GM12878 (cell line): ENCODE results near the gene PITPNC1. TPM values are rescaled to one million over a fixed set of nuclear protein-coding genes. Genes with fewer than 3 reads are reported as not detected.
A peak's percentile ranks its signal among the peaks of the same experiment; 100 is the strongest.

Experiments
- ATAC-seq: fragments of 200-7000 bp; cut with Tn5 transposase; 3 replicates; pipeline ENCODE4 v1.9.1; 2020; ENCODE audit warnings: mild to moderate bottlenecking, moderate library complexity
- BruUV-seq: library from RNA; stranded (reverse); fragments of 400-500 nt; replicated peaks from 2 replicates; lab custom pipeline; 2021; lab: Mats Ljungman, UMichigan
- CTCF ChIA-PET: fragments of 300-600 bp; sonication (Branson Sonifier 250); formaldehyde crosslinking; extraction: SDS; loops from one replicate; lab custom pipeline; 2021; ENCODE audit warnings: inconsistent platforms; lab: Yijun Ruan, JAX
- POLR2A ChIA-PET: fragments of 350-600 bp; formaldehyde crosslinking; extraction: SDS; loops from one replicate; lab custom pipeline; 2021; ENCODE audit warnings: inconsistent platforms; lab: Charles Lee
- RAD21 ChIA-PET: fragments of 300-600 bp; sonication (Branson Sonifier 250); formaldehyde crosslinking; loops from one replicate; lab custom pipeline; 2023; ENCODE audit warnings: antibody characterized with exemption; ENCODE audit not compliant: unreplicated experiment; lab: Charles Lee
- SMC1A ChIA-PET: fragments of 300-600 bp; sonication (Branson Sonifier 250); formaldehyde crosslinking; loops from one replicate; lab custom pipeline; 2023; ENCODE audit not compliant: unreplicated experiment, uncharacterized antibody; lab: Charles Lee
- DNase-seq: peaks from one replicate; pipeline ENCODE4 v3.0.0-alpha.2; 2011; ENCODE audit warnings: low read depth, low spot score
- FAIRE-seq: peaks from 3 replicates; lab custom pipeline; 2011; peaks lifted over from hg19 to GRCh38; lab: Jason Lieb, UNC
- H2AFZ ChIP-seq: 2 replicates; pipeline ENCODE4 v1.6.0; 2011; ENCODE audit warnings: low read depth, low read length, control low read depth; ENCODE audit not compliant: control insufficient read depth
- H3K27ac ChIP-seq: 2 replicates; pipeline ENCODE4 v1.5.1; 2011; ENCODE audit warnings: control low read depth; ENCODE audit not compliant: control insufficient read depth, insufficient read depth
- H3K27me3 ChIP-seq, 2 experiments: replicated peaks in 1 of 2; 2 replicates each; pipeline versions ENCODE4 v1.6.0 to v1.6.1; 2011; ENCODE audit warnings: low read length in 1 of 2; ENCODE audit not compliant: control insufficient read depth in 2 of 2, insufficient read depth in 2 of 2
- H3K36me3 ChIP-seq, 2 experiments: 2 replicates each; pipeline ENCODE4 v1.5.1; 2011; ENCODE audit warnings: low read length in 1 of 2; ENCODE audit not compliant: control insufficient read depth in 2 of 2, insufficient read depth in 2 of 2
- H3K4me1 ChIP-seq: 2 replicates; pipeline ENCODE4 v1.6.1; 2011; ENCODE audit warnings: mild to moderate bottlenecking, low read length, moderate library complexity, mixed read lengths; ENCODE audit not compliant: control insufficient read depth, insufficient read depth
- H3K4me2 ChIP-seq: 2 replicates; pipeline ENCODE4 v1.6.0; 2011; ENCODE audit warnings: control low read depth; ENCODE audit not compliant: control insufficient read depth, insufficient read depth
- H3K4me3 ChIP-seq: fragments of 200-600 bp; sonication (generic); 2 replicates; pipeline ENCODE4 v1.5.1; 2016
- H3K79me2 ChIP-seq: 2 replicates; pipeline ENCODE4 v1.6.0; 2011; ENCODE audit warnings: low read length; ENCODE audit not compliant: control insufficient read depth, insufficient read depth
- H3K9ac ChIP-seq: 2 replicates; pipeline ENCODE4 v1.8.0; 2011; ENCODE audit warnings: low read length, control low read depth, mixed read lengths; ENCODE audit not compliant: control insufficient read depth, insufficient read depth
- H3K9me3 ChIP-seq: replicated peaks from 3 replicates; pipeline ENCODE4 v1.5.1; 2011; ENCODE audit warnings: mild to moderate bottlenecking, low read length; ENCODE audit not compliant: control insufficient read depth, insufficient read depth
- H4K20me1 ChIP-seq: 2 replicates; pipeline ENCODE4 v1.6.0; 2011; ENCODE audit not compliant: control insufficient read depth, insufficient read depth
- ELK1 ChIP-seq: IDR thresholded peaks from 2 replicates; pipeline ENCODE4 v1.6.1; 2012; ENCODE audit warnings: low read depth, low read length, improper control_type of control experiment
- MEF2A ChIP-seq: IDR thresholded peaks from 2 replicates; pipeline ENCODE4 v1.6.1; 2011; ENCODE audit warnings: low read depth, mild to moderate bottlenecking, low read length, moderate library complexity; ENCODE audit not compliant: insufficient read depth
- NR2F1 ChIP-seq: fragments of 450-650 bp; conservative IDR thresholded peaks from 2 replicates; pipeline ENCODE4 v1.6.1; 2017; ENCODE audit warnings: mild to moderate bottlenecking
- PAX5 ChIP-seq: IDR thresholded peaks from 2 replicates; pipeline ENCODE4 v1.6.1; 2011; ENCODE audit warnings: low read depth, low read length, borderline replicate concordance
- RAD51 ChIP-seq: fragments of 450-650 bp; IDR thresholded peaks from 2 replicates; pipeline ENCODE4 v1.6.1; 2016; ENCODE audit warnings: moderate library complexity, mild to moderate bottlenecking, inconsistent platforms
- RCOR1 ChIP-seq: conservative IDR thresholded peaks from 2 replicates; pipeline ENCODE4 v1.6.1; 2012; ENCODE audit warnings: low read depth, low read length, improper control_type of control experiment
- REST ChIP-seq: IDR thresholded peaks from 2 replicates; pipeline ENCODE4 v1.6.1; 2012; ENCODE audit warnings: mild to moderate bottlenecking, low read depth, low read length
- ZBTB11 ChIP-seq: fragments of 450-650 bp; formaldehyde crosslinking; IDR thresholded peaks from 2 replicates; pipeline ENCODE4 v1.5.0; 2022; ENCODE audit warnings: mild to moderate bottlenecking, missing genetic modification characterization
- WGBS: methylation state at CpG from one replicate; pipeline ENCODE4 v1.1.6; 2016; ENCODE audit warnings: low lambda C conversion rate; ENCODE audit not compliant: insufficient replicate concordance, insufficient coverage; ENCODE audit errors: missing lambda C conversion rate; 5-methylcytosine and 5-hydroxymethylcytosine counted together
- in situ Hi-C: fragments of 300-500 bp; cut with MboI; formaldehyde crosslinking; loops from 9 replicates; pipeline ENCODE4 v1.14.3; 2018; ENCODE audit warnings: mixed read lengths
- intact Hi-C: fragments of 100-400 bp; cut with micrococcal nuclease; formaldehyde crosslinking; loops from one replicate; pipeline ENCODE4 v1.14.2; 2022; ENCODE audit not compliant: unreplicated experiment
- polyA plus RNA-seq, 11 experiments: library from polyadenylated mRNA; depleted of rRNA in 4 of 11; unstranded in 6 of 11; stranded (reverse) in 5 of 11; fragments of >200 nt; fragmentation: Nextera tagmentation in 4 of 11; fragmentation: Illumina TruSeq in 1 of 11; extraction: Ambion mirVana in 4 of 11; extraction: Trizol in 1 of 11; gene quantifications; 1 replicate in 1 of 11; 2 replicates in 10 of 11; pipeline versions ENCODE4 v1.2.1 to v1.2.3, GENCODE V29; 2011 to 2016; ENCODE audit warnings: inconsistent platforms in 2 of 11, missing spikeins in 2 of 11, low read depth in 1 of 11
- total RNA-seq, 4 experiments: library from RNA; depleted of rRNA in 3 of 4; stranded (reverse); fragments of >200 nt in 3 of 4; fragmentation: Illumina TruSeq in 1 of 4; extraction: Trizol in 1 of 4; gene quantifications; 2 replicates each; pipeline versions ENCODE4 v1.2.1 to v1.2.3, GENCODE V29; 2013 to 2021
- TF ChIP-seq, protein P1 (sequence below): fragments of 450-650 bp; IDR thresholded peaks from 2 replicates; pipeline ENCODE4 v1.6.1; 2017; ENCODE audit warnings: mild to moderate bottlenecking, moderate library complexity

PITPNC1 gene
- total and polyA plus RNA-seq, 10 of the 15 experiments (the other 5 are each of a cell fraction or from before 2014, with no cell fraction given), result 12.2 to 62.4 (median 47.3) TPM

DNA sequence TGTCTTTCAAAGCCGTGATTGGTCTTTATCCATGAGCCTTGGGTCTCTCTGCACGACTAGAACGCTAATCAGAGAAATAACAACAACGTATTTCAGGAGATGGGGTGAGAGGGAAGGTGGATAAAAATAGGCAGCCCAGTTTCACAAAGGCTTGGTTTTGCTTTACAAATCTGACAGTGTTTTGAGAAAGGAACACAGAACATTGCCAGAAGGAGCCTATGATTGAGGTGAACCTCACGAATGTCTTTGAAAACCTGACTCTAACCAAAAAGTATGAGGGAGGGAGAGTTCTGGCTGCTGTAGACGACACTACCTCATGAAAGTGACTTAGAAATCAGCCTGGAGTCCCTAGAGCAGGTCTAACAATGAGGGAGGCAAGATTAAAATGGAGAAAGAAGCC lies 302.6 kb downstream of the PITPNC1 start:
- POLR2A ChIA-PET, result interaction anchor here (0.7 to 2.5 kb wide), 4 partner anchors 15 to 38 kb away, joined by 3 to 17 read pairs (median 4); no protein-coding TSS in a partner anchor
- no peak for TF ChIP-seq REST
- TF ChIP-seq RAD51, result no peak
- TF ChIP-seq RCOR1, result no peak
- TF ChIP-seq PAX5, result no peak
- peak; percentile 86; the same call in 1 of the 2 replicates for TF ChIP-seq MEF2A
- no peak for TF ChIP-seq ELK1
- TF ChIP-seq, protein P1, sequence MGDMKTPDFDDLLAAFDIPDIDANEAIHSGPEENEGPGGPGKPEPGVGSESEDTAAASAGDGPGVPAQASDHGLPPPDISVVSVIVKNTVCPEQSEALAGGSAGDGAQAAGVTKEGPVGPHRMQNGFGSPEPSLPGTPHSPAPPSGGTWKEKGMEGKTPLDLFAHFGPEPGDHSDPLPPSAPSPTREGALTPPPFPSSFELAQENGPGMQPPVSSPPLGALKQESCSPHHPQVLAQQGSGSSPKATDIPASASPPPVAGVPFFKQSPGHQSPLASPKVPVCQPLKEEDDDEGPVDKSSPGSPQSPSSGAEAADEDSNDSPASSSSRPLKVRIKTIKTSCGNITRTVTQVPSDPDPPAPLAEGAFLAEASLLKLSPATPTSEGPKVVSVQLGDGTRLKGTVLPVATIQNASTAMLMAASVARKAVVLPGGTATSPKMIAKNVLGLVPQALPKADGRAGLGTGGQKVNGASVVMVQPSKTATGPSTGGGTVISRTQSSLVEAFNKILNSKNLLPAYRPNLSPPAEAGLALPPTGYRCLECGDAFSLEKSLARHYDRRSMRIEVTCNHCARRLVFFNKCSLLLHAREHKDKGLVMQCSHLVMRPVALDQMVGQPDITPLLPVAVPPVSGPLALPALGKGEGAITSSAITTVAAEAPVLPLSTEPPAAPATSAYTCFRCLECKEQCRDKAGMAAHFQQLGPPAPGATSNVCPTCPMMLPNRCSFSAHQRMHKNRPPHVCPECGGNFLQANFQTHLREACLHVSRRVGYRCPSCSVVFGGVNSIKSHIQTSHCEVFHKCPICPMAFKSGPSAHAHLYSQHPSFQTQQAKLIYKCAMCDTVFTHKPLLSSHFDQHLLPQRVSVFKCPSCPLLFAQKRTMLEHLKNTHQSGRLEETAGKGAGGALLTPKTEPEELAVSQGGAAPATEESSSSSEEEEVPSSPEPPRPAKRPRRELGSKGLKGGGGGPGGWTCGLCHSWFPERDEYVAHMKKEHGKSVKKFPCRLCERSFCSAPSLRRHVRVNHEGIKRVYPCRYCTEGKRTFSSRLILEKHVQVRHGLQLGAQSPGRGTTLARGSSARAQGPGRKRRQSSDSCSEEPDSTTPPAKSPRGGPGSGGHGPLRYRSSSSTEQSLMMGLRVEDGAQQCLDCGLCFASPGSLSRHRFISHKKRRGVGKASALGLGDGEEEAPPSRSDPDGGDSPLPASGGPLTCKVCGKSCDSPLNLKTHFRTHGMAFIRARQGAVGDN, result 0 out of 2 replicates have a peak, but pooled peaks have one; percentile 25
- no peak for TF ChIP-seq ZBTB11 (CRISPR knock-in tag)
- no peak for TF ChIP-seq NR2F1

More for the DNA sequence above, 302.6 kb downstream of the PITPNC1 start:
- Histone ChIP-seq H3K4me1 (peaks cover 31% of the 10 kb centered on the region), H3K9ac (peak overlapping the region; percentile 62), H3K27me3 (no peaks in the 10 kb centered on the region), H3K79me2 (no peaks in the 10 kb centered on the region), H3K9me3 (no peaks in the 10 kb centered on the region), H3K27ac (peak overlapping the region; percentile 88), H3K4me2 (peak overlapping the region; percentile 64), H3K36me3 (peaks cover 0 to 3% of the 10 kb centered on the region in 2 experiments; a peak in 3 of 4 replicates), H4K20me1 (no peaks in the 10 kb centered on the region), H2AFZ (peak overlapping the region; percentile 68), H3K4me3 (0 out of 2 replicates have a peak overlapping the region, but pooled peaks have one; percentile 14)
- intact Hi-C loops (loop anchor here (1.0 to 2.0 kb wide), 2 partner anchors 23 to 28 kb away; no protein-coding TSS in a partner anchor), in situ Hi-C loops (no loop called here)
- CTCF ChIA-PET, result interaction anchor here (0.6 to 2.3 kb wide), 7 partner anchors 8 to 76 kb away, joined by 3 to 12 read pairs (median 5); no protein-coding TSS in a partner anchor
- TSS peak; percentile 16 for BruUV-seq
- DNase-seq, result no peak
- ATAC-seq, result peak; percentile 77
- SMC1A ChIA-PET, result interaction anchor here (0.9 to 5.4 kb wide), 5 partner anchors 8 to 301 kb away, joined by 3 to 49 read pairs (median 12); no protein-coding TSS in a partner anchor
- RAD21 ChIA-PET, result interaction anchor here (0.9 to 4.4 kb wide), 4 partner anchors 8 to 105 kb away, joined by 3 to 20 read pairs (median 4); no protein-coding TSS in a partner anchor
- FAIRE-seq, result peak; percentile 92
- 64% methylated on average over 6 of the region's 6 CpGs for WGBS
